Calu3 (cell line): Measurements from ENCODE around the gene CIT. TPM values are rescaled to one million over a fixed set of nuclear protein-coding genes. Genes with fewer than 3 reads are reported as not detected.

ENCODE experiments used
- BruUV-seq: library from RNA; stranded (reverse); fragments of 400-500 nt; replicated peaks from 2 replicates; lab custom pipeline; 2021; lab: Mats Ljungman, UMichigan
- CTCF ChIA-PET: fragments of 300-600 bp; sonication (Branson Sonifier 250); formaldehyde crosslinking; loops from one replicate; lab custom pipeline; 2022; ENCODE audit warnings: antibody characterized with exemption; lab: Charles Lee
- DNase-seq: peaks from one replicate; pipeline ENCODE4 v3.0.0; 2022
- H3K27ac Mint-ChIP-seq: one replicate; pipeline ENCODE4 v1.8.0; 2022; ENCODE audit warnings: mixed read lengths; ENCODE audit not compliant: unreplicated experiment
- H3K27me3 Mint-ChIP-seq: one replicate; pipeline ENCODE4 v1.8.0; 2022; ENCODE audit warnings: mixed read lengths; ENCODE audit not compliant: unreplicated experiment
- H3K36me3 Mint-ChIP-seq: one replicate; pipeline ENCODE4 v1.8.0; 2022; ENCODE audit warnings: mild to moderate bottlenecking, moderate library complexity, mixed read lengths; ENCODE audit not compliant: insufficient read depth, unreplicated experiment
- H3K4me1 Mint-ChIP-seq: one replicate; pipeline ENCODE4 v1.8.0; 2022; ENCODE audit warnings: mild to moderate bottlenecking, low read depth, mixed read lengths; ENCODE audit not compliant: unreplicated experiment
- H3K4me3 Mint-ChIP-seq: one replicate; pipeline ENCODE4 v1.8.0; 2022; ENCODE audit warnings: mild to moderate bottlenecking, low read depth, moderate library complexity, mixed read lengths; ENCODE audit not compliant: unreplicated experiment
- H3K9me3 Mint-ChIP-seq: one replicate; pipeline ENCODE4 v1.8.0; 2022; ENCODE audit warnings: low read depth, mixed read lengths; ENCODE audit not compliant: unreplicated experiment
- intact Hi-C: fragments of 100-400 bp; cut with micrococcal nuclease; formaldehyde crosslinking; loops from one replicate; pipeline ENCODE4 v1.10.0; 2022; ENCODE audit not compliant: unreplicated experiment
- total RNA-seq: library from RNA; stranded (reverse); gene quantifications from 2 replicates; pipeline ENCODE4 v1.2.3, GENCODE V29; 2022
- TF ChIP-seq, protein P1 (sequence below): fragments of 200-600 bp; IDR thresholded peaks from one replicate; pipeline ENCODE4 v1.8.0; 2022; ENCODE audit warnings: antibody characterized with exemption; ENCODE audit not compliant: unreplicated experiment

CIT gene
- total RNA-seq, 1 experiment from 2014 or later, result 82.3 TPM

DNA sequence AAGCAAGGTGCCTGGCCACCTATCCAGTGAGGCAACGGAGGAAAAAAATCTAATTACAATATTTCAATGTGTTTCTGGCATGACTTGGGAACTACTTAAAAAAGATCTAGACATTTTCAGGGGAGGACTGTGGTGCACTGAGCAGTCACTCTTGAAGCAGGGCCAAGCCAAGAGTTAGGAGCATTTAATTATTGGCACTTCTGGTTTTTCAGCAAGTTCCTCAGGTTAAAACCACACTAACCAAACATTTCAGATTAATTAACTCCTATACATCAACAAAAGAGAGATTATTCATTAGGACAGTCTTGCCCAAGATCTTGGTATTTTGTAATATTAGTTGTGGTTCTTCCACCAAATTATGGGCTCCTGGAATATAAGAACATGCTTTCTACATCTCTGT lies 183.6 kb downstream of the CIT start:
- Mint-ChIP-seq H3K27me3 (no peaks in the 10 kb centered on the region), H3K4me1 (peaks cover 22% of the 10 kb centered on the region), H3K27ac (peak overlapping the region; percentile 39), H3K36me3 (peaks cover 15% of the 10 kb centered on the region), H3K4me3 (peak overlapping the region; percentile 12), H3K9me3 (no peaks in the 10 kb centered on the region)
- DNase-seq, result no peak
- BruUV-seq, result no TSS peak
- CTCF ChIA-PET, result no interaction called here
- intact Hi-C loops, result no loop called here
- TF ChIP-seq, protein P1, sequence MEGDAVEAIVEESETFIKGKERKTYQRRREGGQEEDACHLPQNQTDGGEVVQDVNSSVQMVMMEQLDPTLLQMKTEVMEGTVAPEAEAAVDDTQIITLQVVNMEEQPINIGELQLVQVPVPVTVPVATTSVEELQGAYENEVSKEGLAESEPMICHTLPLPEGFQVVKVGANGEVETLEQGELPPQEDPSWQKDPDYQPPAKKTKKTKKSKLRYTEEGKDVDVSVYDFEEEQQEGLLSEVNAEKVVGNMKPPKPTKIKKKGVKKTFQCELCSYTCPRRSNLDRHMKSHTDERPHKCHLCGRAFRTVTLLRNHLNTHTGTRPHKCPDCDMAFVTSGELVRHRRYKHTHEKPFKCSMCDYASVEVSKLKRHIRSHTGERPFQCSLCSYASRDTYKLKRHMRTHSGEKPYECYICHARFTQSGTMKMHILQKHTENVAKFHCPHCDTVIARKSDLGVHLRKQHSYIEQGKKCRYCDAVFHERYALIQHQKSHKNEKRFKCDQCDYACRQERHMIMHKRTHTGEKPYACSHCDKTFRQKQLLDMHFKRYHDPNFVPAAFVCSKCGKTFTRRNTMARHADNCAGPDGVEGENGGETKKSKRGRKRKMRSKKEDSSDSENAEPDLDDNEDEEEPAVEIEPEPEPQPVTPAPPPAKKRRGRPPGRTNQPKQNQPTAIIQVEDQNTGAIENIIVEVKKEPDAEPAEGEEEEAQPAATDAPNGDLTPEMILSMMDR, result no peak

GRCh38 chr12:119692997-119693396 lies 184.1 kb downstream of the CIT start:
- CTCF ChIA-PET, result no interaction called here

DNA sequence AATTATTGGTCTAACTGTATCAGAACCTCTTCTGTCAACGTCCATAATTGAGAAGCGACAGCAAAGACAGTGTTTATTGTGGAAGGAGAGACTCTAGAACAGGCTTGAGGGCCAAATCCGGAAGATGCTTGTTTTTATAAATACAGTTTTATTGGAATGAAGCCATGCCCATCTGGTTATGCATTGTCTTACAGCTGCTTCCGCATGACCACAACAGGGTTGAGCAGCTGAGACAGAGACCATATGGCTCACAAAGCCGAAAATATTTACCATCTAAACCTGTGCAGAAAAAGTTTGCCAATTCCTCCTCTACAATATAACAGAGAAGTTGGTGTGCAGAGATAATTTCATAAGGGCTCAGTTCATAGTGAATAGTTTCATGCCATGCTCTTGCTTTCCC lies 184.7 kb downstream of the CIT start:
- Mint-ChIP-seq H3K4me1 (peaks cover 22% of the 10 kb centered on the region), H3K27me3 (no peaks in the 10 kb centered on the region), H3K36me3 (peaks cover 19% of the 10 kb centered on the region), H3K4me3 (no peak overlapping the region), H3K27ac (no peak overlapping the region), H3K9me3 (no peaks in the 10 kb centered on the region)
- TF ChIP-seq, protein P1, result no peak
- DNase-seq, result no peak
- BruUV-seq, result no TSS peak
- CTCF ChIA-PET, result no interaction called here
- intact Hi-C loops, result no loop called here

More at GRCh38 chr12:119692997-119693396, 184.1 kb downstream of the CIT start:
- Mint-ChIP-seq H3K36me3 (peaks cover 16% of the 10 kb centered on the region), H3K9me3 (no peaks in the 10 kb centered on the region), H3K27ac (peak overlapping the region; percentile 39), H3K4me1 (peaks cover 22% of the 10 kb centered on the region), H3K27me3 (no peaks in the 10 kb centered on the region), H3K4me3 (peak overlapping the region; percentile 12)
- DNase-seq, result peak; percentile 41
- BruUV-seq, result no TSS peak
- intact Hi-C loops, result no loop called here
- TF ChIP-seq, protein P1, result no peak

DNA sequence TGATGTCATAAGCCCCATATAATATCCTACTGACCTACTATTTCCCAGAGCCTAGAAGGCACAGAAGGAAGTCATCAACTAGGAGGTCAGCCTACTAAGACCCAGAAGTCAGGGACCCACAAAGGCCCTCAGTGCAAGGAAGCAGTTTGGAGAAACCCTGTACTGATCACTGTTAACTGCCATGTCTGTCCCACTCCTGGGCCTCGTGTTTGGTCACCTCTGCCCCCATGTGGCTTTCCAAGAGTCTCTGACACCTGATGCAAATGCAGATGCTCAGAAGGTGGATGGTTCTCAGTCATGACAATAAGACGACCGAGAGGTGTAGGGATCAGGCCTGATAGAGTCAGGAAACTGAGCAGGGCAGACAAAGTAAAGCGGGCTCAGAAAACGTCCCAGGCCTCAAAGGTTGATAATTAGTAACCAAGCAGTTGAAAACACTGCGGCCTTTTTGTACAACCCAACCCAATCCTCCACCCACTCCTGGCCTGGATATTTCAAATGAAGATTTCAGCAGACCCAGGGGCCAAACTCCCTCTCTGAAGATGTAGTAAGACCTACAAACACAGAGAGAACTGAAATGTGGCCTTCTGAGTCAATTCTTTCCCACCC lies 185.8 kb downstream of the CIT start:
- no peaks in the 10 kb centered on the region for H3K9me3 Mint-ChIP-seq
- no peaks in the 10 kb centered on the region for H3K27me3 Mint-ChIP-seq
- H3K27ac Mint-ChIP-seq, result no peak overlapping the region
- peaks cover 20% of the 10 kb centered on the region for H3K36me3 Mint-ChIP-seq
- CTCF ChIA-PET, result interaction anchor here (0.7 kb wide), 1 partner anchor 176 kb away, joined by 6 read pairs; no protein-coding TSS in a partner anchor
- intact Hi-C loops, result no loop called here
- BruUV-seq, result no TSS peak
- DNase-seq, result no peak
- no peak overlapping the region for H3K4me3 Mint-ChIP-seq
- peaks cover 28% of the 10 kb centered on the region for H3K4me1 Mint-ChIP-seq
- TF ChIP-seq, protein P1, result no peak
